Measurements from ENCODE around the gene BANF2.
"Not testable (repeated sequence)": the region's sequence is repeated elsewhere in the genome, so short reads cannot be mapped to it uniquely, and the experiment has no call there.

The BANF2 gene

GRCh38 chr20:17762243-17762872 lies 62.6 kb downstream of the BANF2 start:
- DNase-seq (ENCODE audit: low spot score), result no peak

GRCh38 chr20:17762873-17763557 lies 63.2 kb downstream of the BANF2 start:
- DNase-seq (ENCODE audit: low spot score), result no peak

- no peak for DNase-seq (ENCODE audit: low spot score)
Observed at GRCh38 chr20:17765017-17765416, 65.3 kb downstream of the BANF2 start.

- no peak for DNase-seq (ENCODE audit: low spot score)
Observed at GRCh38 chr20:17765584-17765983, 65.8 kb downstream of the BANF2 start.

- DNase-seq (ENCODE audit: low spot score), result no peak
Observed at GRCh38 chr20:17766226-17766625, 66.5 kb downstream of the BANF2 start.

- DNase-seq (ENCODE audit: low spot score), result no peak
Observed at GRCh38 chr20:17767624-17768023, 67.9 kb downstream of the BANF2 start.

- no peak for DNase-seq (ENCODE audit: low spot score)
Observed at GRCh38 chr20:17768271-17768670, 68.5 kb downstream of the BANF2 start.

- not testable (repeated sequence) for DNase-seq (ENCODE audit: low spot score)
Observed at GRCh38 chr20:17769716-17770115, 70.0 kb downstream of the BANF2 start.

GRCh38 chr20:17771206-17772004 lies 71.6 kb downstream of the BANF2 start:
- no peak for DNase-seq (ENCODE audit: low spot score)

GRCh38 chr20:17772005-17772343 lies 72.2 kb downstream of the BANF2 start:
- no peak for DNase-seq (ENCODE audit: low spot score)

- no peak for DNase-seq (ENCODE audit: low spot score)
Observed at GRCh38 chr20:17773619-17774018, 73.9 kb downstream of the BANF2 start.

- no peak for DNase-seq (ENCODE audit: low spot score)
Observed at GRCh38 chr20:17775600-17775999, 75.8 kb downstream of the BANF2 start.

- no peak for DNase-seq (ENCODE audit: low spot score)
Observed at GRCh38 chr20:17776551-17776950, 76.8 kb downstream of the BANF2 start.

- not testable (repeated sequence) for DNase-seq (ENCODE audit: low spot score)
Observed at GRCh38 chr20:17779011-17779410, 79.2 kb downstream of the BANF2 start.

GRCh38 chr20:17782768-17783167 lies 83.0 kb downstream of the BANF2 start:
- no peak for DNase-seq (ENCODE audit: low spot score)

- no peak for DNase-seq (ENCODE audit: low spot score)
Observed at GRCh38 chr20:17783671-17784070, 83.9 kb downstream of the BANF2 start.

GRCh38 chr20:17785007-17785406 lies 85.2 kb downstream of the BANF2 start:
- no peak for DNase-seq (ENCODE audit: low spot score)

All from SK-N-DZ (cell line).